ENCODE data around the gene CKM.
"Not testable (repeated sequence)": the region's sequence is repeated elsewhere in the genome, so short reads cannot be mapped to it uniquely, and the experiment has no call there.

The CKM gene

DNA sequence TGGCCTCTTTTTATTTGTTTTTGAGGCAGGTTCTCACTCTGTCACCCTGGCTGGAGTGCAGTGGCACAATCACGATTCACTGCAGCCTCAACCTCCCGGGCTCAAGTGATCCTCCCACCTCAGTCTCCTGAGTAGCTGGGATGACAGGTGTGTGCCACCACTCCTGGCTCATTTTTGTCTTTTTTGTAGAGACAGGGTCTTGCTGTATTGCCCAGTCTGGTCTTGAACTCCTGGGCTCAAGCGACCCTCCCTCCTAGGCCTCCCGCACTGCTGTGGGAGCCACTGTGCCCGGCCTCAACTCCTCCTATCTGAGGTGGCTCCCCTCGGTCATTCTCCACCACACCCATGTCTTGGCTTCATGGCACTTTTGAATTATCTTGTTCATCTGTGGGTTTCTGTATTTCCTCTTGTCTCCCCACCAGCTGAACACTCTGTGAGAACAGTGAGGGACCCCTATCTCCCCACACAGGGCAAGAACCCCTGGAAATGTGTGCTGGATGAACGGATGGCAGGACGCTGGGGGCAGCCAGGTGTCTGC lies 7.9 kb downstream of the CKM start:
- DNase-seq = no peak

DNA sequence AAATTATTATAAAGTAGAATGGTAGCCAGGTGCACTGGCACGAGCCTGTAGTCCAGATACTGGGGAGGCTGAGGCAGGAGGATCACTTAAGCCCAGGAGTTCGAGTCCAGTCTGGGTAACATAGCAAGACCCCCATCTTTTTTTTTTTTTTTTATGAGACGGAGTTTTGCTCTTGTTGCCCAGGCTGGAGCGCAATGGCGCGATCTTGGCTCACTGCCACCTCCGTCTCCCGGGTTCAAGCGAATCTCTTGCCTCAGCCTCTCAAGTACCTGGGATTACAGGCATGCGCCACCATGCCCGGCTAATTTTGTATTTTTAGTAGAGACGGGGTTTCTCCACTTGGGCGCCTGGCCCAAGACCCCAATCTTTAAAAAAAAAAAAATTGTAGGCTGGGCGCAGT lies 10.4 kb downstream of the CKM start:
- not testable (repeated sequence) for DNase-seq

DNA sequence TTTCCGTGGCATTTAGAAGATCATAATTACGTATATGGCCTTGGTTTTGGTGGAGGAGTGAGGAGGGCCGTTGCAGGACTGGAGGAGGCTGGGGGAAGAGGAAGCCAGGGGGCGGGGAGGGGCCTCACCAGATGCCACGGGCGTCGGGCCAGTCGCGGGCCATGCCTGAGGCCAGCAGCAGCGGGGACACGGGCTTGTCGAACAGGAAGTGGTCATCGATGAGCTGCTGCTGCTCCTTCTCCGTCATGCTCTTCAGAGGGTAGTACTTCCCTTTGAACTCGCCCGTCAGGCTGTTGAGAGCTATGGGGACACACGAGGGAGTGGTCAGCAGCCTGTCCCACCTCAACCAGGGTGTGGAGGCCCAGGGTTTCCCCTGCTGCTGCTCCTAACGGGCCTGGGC lies 11.1 kb downstream of the CKM start:
- no peak for DNase-seq

DNA sequence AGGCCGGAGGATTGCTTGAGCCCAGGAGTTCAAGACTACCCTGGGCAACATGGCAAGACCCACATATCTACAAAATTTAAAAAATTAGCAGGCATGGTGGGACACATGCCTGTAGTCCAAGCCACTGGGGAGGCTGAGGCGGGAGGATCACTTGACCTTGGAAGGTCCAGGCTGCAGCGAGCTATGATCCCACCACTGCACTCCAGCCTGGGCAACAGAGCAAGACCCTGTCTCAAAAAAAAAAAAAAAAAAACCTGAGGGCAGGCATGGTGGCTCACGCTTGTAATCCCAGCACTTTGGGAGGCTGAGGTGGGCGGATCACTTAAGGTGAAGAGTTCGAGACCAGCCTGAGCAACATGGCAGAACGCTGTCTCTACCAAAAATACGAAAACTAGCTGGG lies 13.4 kb downstream of the CKM start:
- DNase-seq = not testable (repeated sequence)

DNA sequence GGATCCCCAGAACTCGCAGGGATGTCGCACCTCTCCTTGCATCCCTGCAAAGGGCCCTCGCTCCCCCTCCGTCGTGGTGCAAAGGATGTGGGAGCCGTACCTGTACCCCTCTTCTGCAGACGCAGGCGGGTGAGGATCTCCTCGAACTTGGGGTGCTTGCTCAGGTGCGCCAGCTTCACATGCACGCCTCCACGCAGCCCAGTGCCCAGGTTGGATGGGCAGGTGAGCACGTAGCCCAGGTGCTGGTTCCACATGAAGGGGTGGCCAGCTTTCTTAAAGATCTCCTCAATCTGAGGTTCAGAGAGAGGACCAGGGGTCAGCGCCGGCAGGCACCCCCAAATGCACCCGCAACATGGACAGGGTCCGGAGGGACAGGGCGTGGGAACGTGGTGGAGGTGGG lies 15.3 kb downstream of the CKM start:
- no peak for DNase-seq

DNA sequence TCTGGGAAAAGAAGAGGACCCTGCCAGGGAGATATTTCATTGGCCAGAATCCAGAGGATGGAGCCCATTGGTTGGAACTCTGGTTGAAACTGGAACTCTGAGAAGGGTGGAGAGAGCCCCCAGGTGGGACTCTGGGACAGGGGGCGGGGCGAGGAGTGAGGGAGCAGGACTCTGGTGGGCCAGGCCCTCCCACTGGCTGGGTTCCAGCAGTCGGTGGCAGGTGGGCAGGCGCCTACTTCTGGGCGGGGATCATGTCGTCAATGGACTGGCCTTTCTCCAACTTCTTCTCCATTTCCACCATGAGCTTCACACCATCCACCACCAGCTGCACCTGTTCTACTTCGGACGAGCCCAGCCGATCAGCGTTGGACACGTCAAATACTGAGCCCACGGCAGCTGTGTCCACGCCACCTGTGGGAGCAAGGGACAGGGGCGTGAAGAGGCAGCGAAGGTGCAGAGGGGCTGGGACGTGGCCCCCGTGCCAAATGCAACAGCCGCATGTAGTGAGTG lies 16.1 kb downstream of the CKM start:
- DNase-seq = no peak

DNA sequence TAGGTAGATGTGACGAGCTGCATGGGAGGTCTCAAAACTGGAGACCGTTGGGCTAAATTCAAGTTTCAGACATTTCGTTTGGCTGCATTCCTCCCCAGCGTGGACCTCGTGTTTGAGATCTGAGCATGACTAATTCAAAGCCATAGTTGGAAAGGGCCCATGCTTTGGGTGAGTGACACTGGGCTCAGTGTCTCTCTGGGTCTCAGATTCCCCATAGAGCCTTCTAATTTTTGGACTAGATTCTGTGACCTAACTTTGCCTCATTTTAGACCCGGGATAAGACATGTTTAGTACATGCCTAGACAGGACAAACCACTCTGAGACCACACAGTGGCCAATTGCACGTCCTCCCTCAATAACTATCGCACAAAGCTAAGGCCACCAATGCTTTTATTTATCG lies 16.6 kb downstream of the CKM start:
- no peak for DNase-seq

DNA sequence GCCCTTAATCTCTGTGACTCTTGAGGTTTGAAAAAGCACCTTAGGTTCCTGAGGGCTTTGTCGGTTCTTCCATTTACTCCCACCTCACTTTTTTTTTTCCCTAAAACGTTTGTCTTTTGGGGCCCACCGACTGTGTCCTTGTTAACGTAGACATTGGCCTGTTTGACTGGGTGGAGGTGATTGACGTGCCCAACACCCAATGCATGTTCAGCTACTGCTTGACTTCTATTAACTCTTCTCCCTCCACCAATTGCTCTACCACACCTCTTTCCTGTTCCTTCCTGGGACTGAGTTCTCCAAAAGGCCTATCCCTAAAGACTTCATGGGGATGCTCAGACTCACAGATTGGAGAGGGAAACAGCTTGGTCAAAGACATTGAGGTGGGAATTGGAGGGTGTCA lies 17.3 kb downstream of the CKM start:
- no peak for DNase-seq

DNA sequence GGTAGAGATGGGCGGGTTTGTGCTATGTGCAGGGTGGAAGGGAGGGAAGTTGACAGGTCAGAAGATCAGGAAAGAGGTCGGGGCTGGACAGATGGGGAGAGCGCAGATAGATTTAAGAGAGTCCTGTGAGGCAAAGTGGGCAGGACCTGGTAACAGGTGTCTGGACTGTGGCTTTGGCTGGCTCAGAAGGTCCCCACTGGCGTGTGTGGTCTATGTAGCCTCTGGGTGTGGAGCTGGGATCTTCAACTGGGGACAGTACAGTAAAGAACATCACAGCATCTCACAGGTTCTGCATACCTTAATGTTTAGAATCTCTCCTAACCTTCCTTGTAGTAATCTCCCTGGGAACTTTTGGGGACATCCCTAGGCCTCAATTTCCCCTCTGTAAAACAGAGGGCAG lies 17.7 kb downstream of the CKM start:
- no peak for DNase-seq

DNA sequence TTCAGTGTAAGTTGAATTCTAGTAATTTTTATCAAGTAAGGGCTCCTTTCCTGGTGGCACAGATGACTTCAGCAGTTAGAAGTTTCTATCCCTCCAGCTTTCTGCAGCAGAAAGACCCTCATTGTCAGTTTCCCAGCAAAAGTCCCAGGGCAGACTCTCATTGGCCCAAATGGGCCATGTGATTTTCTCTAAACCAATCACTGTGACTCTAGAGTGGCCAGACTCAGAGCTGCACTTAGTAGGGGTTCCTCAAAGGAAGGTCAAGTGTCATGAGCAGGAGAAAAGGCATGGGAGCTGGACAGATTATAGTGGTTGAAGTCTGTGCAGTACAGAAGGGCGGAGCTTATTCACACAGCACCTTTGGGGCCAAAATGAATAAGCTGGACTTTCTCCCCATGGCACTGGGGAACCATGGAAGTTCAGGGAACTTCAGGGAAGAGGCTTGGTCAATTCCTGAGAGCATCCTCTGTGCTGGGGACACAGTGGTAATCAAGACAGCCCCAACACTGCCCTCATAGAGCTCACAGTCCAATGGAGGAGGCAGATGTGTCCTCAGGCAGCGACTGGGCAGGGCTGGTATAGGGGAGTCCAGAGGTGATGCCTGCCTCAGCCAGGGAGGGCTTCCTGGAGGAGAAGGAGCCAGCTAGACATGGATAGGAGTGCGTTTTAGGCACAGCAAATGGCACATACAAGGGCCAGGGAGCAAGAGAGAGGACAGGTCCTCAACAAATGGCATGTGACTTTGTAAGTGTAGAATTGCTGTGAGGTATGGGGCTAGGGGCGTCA lies 18.3 kb downstream of the CKM start:
- DNase-seq = no peak

DNA sequence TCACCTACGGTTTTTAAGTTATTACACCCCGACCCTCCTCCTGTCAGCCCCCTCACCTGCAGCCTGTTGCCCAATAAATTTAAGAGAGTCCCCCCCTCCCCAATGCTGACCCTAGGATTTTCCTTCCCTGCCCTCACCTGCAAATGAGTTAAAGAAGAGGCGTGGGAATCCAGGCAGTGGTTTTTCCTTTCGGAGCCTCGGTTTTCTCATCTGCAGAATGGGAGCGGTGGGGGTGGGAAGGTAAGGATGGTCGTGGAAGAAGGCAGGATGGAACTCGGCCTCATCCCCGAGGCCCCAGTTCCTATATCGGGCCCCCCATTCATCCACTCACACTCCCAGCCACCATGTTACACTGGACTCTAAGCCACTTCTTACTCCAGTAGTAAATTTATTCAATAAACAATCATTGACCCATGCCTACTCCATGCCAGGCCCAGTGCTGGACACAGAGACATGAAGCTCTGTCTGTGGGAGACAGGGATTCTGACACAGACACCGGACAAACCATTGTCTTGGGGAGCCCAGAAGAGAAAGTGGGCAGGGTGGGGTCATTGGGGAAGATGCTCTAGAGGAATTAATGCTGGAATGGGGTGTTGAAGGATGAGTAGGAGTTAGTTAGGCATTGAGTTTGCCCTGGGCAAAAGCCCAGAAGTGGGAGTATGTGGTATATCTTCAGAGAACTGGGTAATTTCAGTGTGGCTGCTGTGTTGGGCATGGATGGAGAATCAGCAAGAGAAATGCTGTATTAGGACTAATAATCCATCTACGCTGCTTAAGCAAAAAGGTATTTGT lies 19.2 kb downstream of the CKM start:
- no peak for DNase-seq

DNA sequence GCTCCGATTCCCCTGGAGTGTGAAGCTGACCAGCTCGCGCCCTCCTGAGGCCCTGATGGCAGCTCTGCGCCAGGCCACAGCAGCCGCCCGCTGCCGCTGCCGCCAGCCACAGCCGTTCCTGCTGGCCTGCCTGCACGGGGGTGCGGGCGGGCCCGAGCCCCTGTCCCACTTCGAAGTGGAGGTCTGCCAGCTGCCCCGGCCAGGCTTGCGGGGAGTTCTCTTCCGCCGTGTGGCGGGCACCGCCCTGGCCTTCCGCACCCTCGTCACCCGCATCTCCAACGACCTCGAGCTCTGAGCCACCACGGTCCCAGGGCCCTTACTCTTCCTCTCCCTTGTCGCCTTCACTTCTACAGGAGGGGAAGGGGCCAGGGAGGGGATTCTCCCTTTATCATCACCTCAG lies 20.3 kb downstream of the CKM start:
- no peak for DNase-seq

DNA sequence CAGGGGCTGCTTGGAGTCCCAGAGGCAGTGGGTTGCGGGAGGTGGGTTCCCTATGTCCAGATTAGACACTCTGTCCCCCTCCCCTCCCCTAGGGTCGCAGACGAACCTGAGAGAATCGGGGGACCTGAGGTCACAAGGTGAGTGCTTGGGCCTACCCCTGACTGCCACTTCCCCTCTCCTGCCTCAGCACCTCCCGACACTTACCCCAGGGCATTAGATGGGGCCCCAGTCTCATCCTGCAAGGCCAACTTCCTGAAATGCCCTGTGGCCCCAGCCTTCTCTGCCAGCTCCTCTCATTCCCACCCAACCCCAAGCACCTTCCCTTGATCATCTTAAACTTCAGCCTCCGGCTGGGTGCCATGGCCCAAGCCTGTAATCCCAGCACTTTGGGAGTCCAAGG lies 23.0 kb downstream of the CKM start:
- no peak for DNase-seq

DNA sequence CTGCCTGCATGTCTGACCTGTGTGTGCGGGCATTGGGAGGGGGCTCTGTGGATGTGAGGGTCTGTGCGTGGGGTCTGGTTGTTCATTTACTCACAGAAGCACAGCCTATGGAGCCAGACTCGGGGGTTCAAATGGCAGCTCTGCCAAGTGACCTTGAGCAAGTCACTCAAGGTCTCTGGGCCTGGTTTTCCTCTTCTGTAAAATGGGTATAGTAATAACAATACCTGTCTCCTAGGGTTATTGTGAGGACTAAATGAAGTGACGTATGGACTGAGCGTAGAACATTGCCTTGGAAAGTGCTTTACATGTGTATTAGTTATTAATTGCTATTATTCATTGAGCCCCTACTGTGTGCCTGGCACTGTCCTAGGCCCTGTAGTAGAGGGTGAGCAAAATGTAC lies 24.4 kb downstream of the CKM start:
- no peak for DNase-seq

DNA sequence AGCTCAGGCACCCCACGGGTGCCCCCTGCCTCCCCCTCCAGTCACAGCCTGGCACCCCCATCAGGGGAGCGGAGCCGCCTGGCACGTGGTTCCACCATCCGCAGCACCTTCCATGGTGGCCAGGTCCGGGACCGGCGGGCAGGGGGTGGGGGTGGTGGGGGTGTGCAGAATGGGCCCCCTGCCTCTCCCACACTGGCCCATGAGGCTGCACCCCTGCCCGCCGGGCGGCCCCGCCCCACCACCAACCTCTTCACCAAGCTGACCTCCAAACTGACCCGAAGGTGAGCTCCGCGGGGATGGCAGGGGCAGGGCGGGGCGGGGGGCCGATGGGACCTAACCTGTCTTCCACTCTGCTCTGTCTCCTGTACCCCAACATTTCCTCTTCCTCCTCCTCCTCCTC lies 25.0 kb downstream of the CKM start:
- no peak for DNase-seq

DNA sequence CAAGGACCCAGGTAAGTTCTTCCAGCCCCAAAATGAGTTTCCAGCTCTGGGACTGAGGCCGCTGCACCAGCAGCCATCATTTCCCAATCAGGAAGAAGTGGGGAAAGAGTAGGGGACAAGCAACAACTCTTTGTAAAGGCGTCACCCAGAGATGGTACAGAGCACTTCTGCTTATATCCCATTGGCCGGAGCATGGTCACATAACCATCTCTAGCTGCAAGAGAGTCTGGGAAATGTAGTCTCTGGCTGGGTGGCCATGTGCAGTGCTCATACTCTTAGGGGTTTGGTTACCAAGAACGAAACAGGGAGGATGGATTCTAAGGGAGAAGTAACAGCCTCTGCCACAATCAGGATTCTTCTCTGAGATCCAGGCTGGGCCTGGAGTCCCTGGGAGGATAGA lies 26.3 kb downstream of the CKM start:
- DNase-seq = no peak

DNA sequence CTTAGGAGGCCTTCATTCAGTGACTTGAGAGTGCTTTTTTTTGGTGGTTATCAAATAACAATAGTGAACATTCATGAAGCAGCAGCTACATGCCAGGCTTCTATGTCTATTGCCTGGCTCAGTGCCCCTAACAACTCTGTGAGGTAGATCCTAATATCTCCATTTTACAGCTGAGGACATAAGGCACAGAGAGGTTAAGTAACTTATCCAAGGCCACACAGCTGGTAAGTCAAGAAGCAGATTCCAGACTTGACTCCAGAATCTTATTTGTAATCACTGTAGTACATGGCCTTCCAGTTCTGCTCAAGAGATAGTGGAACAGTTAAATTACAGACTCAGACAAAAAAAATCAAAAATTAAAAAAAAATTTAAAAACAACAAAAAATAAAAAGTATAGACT lies 26.8 kb downstream of the CKM start:
- no peak for DNase-seq

DNA sequence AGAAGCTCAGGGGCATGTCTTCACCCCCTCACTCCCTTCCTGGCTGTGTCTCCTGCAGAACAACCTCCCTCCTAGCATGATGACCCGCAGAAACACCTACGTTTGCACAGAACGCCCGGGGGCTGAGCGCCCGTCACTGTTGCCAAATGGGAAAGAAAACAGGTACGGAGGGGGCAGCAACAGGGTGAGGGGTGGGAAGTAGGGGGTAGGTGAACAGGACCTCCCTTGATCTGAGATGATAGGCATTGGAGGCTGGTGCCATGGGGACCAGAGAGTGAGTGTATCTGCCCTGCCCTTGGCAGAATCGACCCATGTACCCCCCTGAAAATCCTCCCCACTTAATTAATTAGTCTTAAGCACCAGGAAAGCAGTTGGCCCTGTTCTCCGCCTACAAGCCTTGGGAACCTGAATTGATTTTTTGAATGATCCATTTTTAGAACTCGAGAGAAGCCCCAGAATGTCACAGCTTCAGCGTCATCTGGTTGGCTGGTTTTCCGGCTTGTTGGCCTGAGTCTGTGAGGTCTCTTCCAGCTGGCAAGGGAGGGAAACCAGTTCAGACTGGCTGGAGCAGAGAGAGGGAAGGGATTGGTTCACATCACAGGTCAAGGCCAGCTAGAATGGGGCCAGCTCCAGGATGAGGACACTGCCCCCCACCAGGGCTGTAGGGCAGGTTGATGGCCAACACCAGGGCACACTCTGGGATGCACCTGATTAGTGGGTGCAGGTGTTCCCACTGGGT lies 28.2 kb downstream of the CKM start:
- no peak for DNase-seq

DNA sequence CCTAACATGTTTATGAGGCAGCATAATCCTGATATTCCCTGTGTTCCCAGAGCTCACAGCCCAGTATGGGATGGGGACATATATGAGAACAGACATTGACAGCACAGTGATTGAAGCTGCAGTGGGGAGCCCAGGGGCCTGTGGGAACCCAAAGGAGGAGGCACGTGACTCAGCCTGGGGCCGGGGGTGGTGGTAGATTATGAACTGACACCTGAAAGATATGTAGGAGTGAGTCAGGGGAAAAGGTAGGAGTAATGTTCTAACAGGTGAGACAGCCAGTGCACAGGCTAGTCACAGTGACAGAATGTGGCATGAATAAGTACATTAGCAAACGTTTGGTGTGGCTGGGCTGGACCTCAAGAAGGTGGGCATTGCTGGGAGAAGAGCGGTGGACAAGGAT lies 29.0 kb downstream of the CKM start:
- DNase-seq = no peak

DNA sequence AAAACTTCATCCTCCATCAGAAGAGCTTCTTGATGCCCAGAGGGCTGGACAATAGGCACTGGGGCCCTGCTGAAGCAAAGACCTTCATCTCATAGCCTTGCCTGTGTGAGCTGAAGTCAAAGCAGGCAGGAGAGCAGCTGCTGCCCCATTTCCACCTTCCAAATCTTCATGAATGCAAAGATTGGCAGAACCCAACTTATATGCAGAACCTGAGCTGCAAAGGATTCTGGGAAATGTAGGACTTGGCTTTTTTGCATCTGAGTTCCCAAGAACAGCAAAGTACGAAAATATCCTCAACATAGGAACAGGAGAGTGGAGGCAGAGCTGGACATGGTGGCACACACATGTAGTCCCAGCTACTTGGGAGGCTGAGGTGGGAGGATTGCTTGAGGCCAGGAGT lies 30.8 kb downstream of the CKM start:
- DNase-seq = no peak

DNA sequence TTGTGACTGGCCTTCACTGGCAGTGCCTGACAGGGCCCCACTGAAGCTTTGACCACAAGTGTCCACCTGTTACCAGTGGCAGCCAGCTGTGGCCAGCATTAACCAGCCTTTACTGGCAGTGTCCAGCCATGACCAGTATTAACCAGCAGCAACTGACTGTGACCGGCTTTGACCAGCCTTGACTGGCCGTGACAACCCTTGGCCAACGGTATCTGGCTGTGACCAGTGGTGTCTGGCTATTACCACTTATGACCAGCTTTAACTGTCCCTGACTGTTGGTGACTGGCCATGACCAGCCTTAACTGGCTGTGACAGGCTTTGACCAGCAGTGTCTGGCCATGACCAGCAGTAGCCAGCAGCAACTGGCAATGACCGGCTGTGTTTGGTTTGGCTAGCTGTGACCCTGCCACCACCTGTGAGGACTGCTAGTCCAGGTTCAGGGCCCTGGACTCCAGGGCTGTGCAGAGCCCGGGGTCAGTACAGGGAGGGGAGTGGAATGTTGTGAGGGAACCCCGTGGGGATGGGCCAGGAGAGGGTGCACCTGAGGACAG lies 32.2 kb downstream of the CKM start:
- DNase-seq = no peak

DNA sequence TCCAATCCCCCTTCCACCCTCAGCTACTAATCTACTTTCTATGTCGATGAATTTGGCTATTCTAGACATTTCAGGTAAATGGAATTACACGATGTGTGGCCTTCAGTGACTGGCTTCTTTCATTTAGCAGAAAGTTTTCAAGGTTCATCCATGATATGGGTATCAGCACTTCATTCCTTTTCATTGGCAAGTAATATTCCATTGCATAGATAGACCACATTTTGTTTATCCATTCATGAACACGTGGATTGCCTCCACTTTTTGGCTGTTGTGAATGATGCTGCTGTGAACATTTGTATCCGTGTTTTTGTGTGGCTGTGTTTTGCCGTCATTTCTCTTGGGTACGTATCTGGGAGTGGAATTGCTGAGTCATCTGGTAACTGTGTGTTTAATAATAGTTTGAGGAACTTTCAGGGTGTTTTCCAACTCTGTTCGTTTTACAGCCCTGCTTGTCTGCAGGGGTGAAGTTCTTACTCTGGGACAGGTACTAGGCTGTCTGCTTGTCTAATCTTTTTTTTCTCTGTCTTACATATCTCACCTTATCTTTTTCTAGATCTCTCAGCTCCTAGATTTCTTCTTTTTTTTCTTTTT lies 39.1 kb downstream of the CKM start:
- DNase-seq = no peak

DNA sequence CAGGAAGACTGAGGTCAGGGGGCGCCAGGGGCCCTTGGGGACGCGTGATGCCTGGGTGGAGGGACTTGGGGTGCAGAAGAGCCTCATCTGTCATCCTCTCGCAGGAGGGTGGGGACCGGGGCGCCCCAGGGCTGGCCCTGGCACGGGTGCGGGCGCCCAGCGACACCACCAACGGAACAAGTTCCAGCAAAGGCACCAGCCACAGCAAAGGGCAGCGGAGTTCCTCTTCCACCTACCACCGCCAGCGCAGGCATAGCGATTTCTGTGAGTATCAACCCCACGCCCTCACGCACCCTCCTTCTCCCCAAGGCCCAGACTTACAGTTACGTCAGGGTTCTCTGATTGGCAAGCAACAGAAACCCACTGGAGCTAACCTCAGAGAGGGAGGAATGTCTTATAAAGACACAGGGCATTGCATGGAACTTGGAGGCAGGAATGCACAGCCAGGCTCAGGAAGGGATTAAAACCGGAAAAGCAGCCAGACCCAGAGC lies 42.2 kb downstream of the CKM start:
- DNase-seq = no peak

All from RPMI8226 (cell line).